ENCODE measurements around the gene MFRP.

DNA sequence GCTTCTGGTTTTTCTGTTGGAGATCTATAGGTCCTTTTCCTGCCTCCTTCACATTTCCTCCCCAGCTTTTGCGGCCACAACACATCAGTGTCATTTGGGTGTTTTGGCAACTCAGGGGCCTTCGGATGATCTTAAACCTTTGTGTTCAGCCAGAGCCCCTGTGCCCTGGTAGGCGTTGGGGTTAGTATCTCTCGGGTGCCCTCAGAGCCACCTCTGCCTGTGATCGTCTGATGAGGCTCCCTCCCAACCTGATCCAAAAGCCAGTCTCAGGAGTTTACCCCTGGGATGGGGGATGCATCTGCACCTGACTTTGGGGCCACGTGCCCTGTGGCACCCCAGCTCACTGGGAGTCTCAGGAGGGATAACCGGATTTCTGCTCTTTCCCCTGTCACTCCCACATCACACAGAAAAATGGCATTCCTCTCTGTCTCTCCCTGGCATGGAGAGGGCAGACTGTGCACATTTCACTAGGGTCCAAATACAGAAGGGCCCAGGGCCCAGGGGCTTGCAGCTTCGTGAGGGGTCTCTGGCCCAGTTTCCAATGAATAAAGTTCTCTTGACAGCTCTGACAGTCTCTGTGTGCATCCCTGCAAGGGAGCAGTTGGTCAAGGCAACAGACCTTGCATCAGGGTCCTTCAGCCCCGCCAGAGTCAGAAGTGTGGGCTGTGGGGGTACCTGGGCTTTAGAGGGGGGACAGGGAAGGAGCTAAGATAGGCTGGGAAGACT lies 9.6 kb downstream of the MFRP start:
- TF ChIP-seq, protein P1, sequence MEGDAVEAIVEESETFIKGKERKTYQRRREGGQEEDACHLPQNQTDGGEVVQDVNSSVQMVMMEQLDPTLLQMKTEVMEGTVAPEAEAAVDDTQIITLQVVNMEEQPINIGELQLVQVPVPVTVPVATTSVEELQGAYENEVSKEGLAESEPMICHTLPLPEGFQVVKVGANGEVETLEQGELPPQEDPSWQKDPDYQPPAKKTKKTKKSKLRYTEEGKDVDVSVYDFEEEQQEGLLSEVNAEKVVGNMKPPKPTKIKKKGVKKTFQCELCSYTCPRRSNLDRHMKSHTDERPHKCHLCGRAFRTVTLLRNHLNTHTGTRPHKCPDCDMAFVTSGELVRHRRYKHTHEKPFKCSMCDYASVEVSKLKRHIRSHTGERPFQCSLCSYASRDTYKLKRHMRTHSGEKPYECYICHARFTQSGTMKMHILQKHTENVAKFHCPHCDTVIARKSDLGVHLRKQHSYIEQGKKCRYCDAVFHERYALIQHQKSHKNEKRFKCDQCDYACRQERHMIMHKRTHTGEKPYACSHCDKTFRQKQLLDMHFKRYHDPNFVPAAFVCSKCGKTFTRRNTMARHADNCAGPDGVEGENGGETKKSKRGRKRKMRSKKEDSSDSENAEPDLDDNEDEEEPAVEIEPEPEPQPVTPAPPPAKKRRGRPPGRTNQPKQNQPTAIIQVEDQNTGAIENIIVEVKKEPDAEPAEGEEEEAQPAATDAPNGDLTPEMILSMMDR (IDR thresholded peaks at IDR 0.05; ENCODE audit: insufficient read depth, low read depth, low read length) = no peak
- TF ChIP-seq EZH2 (IDR thresholded peaks at IDR 0.05; ENCODE audit: insufficient read depth, low read length) = no peak

Data from astrocyte (in vitro differentiated cells and primary cell).